PC-3 (cell line): ENCODE data around the gene FSTL4. TPM values are rescaled to one million over a fixed set of nuclear protein-coding genes. Genes with fewer than 3 reads are reported as not detected.

ENCODE experiments used
- ATAC-seq: fragments of 200-7000 bp; cut with Tn5 transposase; 2 replicates; pipeline ENCODE4 v1.9.1; 2020; ENCODE audit warnings: mild to moderate bottlenecking, moderate library complexity
- BruUV-seq: library from RNA; stranded (reverse); fragments of 400-500 nt; replicated peaks from 2 replicates; lab custom pipeline; 2021; lab: Mats Ljungman, UMichigan
- CTCF ChIA-PET: fragments of 300-600 bp; sonication (Branson Sonifier 250); formaldehyde crosslinking; loops from one replicate; lab custom pipeline; 2022; ENCODE audit warnings: antibody characterized with exemption; lab: Charles Lee
- POLR2A ChIA-PET: fragments of 300-600 bp; sonication (Branson Sonifier 250); formaldehyde crosslinking; loops from one replicate; lab custom pipeline; 2022; ENCODE audit warnings: antibody characterized with exemption; ENCODE audit not compliant: unreplicated experiment; lab: Charles Lee
- DNase-seq: peaks from one replicate; pipeline ENCODE4 v3.0.0-alpha.2; 2015
- H2AFZ ChIP-seq: fragments of 300-600 bp; sonication (generic); 2 replicates; pipeline ENCODE4 v1.6.0; 2016; ENCODE audit warnings: antibody characterized with exemption, low read length
- H3F3A ChIP-seq: fragments of 300-600 bp; sonication (generic); one replicate; pipeline ENCODE4 v1.6.0; 2017; ENCODE audit warnings: antibody characterized with exemption, low read length, control low read depth, mild to moderate bottlenecking; ENCODE audit not compliant: unreplicated experiment
- H3K27ac ChIP-seq: fragments of 300-600 bp; sonication (generic); 2 replicates; pipeline ENCODE4 v1.5.1; 2016; ENCODE audit warnings: mild to moderate bottlenecking, low read length
- H3K27me3 ChIP-seq: fragments of 300-600 bp; sonication (generic); 2 replicates; pipeline ENCODE4 v1.6.1; 2016; ENCODE audit warnings: low read length, mixed read lengths
- H3K36me3 ChIP-seq: fragments of 300-600 bp; sonication (generic); 2 replicates; pipeline ENCODE4 v1.6.1; 2016; ENCODE audit warnings: low read depth, mixed run types, low read length, mixed read lengths
- H3K4me1 ChIP-seq: fragments of 300-600 bp; sonication (generic); 2 replicates; pipeline ENCODE4 v1.5.1; 2016; ENCODE audit warnings: low read length; ENCODE audit not compliant: insufficient read depth
- H3K4me2 ChIP-seq: fragments of 300-600 bp; sonication (generic); 2 replicates; pipeline ENCODE4 v1.6.0; 2016; ENCODE audit warnings: low read length
- H3K4me3 ChIP-seq: fragments of 300-600 bp; sonication (generic); 2 replicates; pipeline ENCODE4 v1.5.1; 2016; ENCODE audit warnings: mild to moderate bottlenecking, low read length, mixed read lengths
- H3K79me2 ChIP-seq: fragments of 300-600 bp; sonication (generic); 2 replicates; pipeline ENCODE4 v1.6.1; 2017; ENCODE audit warnings: low read length, mixed read lengths
- H3K9ac ChIP-seq: fragments of 300-600 bp; sonication (generic); 2 replicates; pipeline ENCODE4 v1.6.0; 2016; ENCODE audit warnings: mild to moderate bottlenecking, low read length
- H3K9me2 ChIP-seq: fragments of 300-600 bp; sonication (generic); replicated peaks from 2 replicates; pipeline ENCODE4 v1.6.1; 2016; ENCODE audit warnings: mixed run types, low read length, mixed read lengths
- H3K9me3 ChIP-seq: fragments of 300-600 bp; sonication (generic); 2 replicates; pipeline ENCODE4 v1.6.1; 2016; ENCODE audit warnings: low read length, mixed read lengths
- H4K20me1 ChIP-seq: fragments of 300-600 bp; sonication (generic); 2 replicates; pipeline ENCODE4 v1.6.1; 2016; ENCODE audit warnings: low read length, mixed read lengths
- EZH2 ChIP-seq: fragments of 300-600 bp; sonication (generic); IDR thresholded peaks from one replicate; pipeline ENCODE4 v1.6.1; 2017; ENCODE audit warnings: antibody characterized with exemption, mild to moderate bottlenecking, low read length; ENCODE audit not compliant: unreplicated experiment
- EZH2phosphoT487 ChIP-seq: fragments of 300-600 bp; sonication (generic); IDR thresholded peaks from 2 replicates; pipeline ENCODE4 v1.6.1; 2018; ENCODE audit warnings: mild to moderate bottlenecking, antibody characterized with exemption, low read length, borderline replicate concordance
- intact Hi-C: fragments of 100-400 bp; cut with micrococcal nuclease; formaldehyde crosslinking; loops from 2 replicates; pipeline ENCODE4 v1.9.0; 2023
- total RNA-seq: library from RNA; depleted of rRNA; stranded (reverse); fragments of >200 nt; gene quantifications from 2 replicates; pipeline ENCODE4 v1.2.3, GENCODE V29; 2014
- TF ChIP-seq, protein P1 (sequence below): fragments of 300-600 bp; sonication (generic); conservative IDR thresholded peaks from 2 replicates; pipeline ENCODE4 v1.5.1; 2017; ENCODE audit warnings: antibody characterized with exemption, low read depth, mild to moderate bottlenecking, low read length

Gene FSTL4
- total RNA-seq, 1 experiment from 2014 or later, result 4.2 TPM

DNA sequence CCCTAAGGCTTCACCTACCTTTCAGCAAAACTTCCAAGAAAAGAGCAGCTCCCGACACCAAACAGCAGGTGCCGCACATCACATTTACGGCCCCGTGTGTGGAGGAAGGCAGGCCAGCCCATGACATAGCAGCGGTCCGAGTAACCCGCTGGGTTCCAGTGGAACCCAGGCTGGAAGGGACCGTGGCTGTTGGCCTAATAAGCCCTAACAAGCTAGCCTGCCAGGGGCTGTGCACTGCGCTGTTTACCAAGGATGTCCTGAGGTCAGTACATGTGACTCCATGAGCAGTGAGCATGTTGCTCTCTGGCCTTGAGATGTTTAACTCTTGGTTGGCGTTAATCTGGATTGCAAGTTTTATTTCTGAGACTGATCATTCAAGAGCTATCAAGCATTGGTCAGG is 131.5 kb downstream of the FSTL4 start:
- H3K27ac ChIP-seq, result no peak overlapping the region
- no TSS peak for BruUV-seq
- no peaks in the 10 kb centered on the region for H3K9me2 ChIP-seq
- ChIA-PET POLR2A (no interaction called here), CTCF (no interaction called here)
- TF ChIP-seq, protein P1, sequence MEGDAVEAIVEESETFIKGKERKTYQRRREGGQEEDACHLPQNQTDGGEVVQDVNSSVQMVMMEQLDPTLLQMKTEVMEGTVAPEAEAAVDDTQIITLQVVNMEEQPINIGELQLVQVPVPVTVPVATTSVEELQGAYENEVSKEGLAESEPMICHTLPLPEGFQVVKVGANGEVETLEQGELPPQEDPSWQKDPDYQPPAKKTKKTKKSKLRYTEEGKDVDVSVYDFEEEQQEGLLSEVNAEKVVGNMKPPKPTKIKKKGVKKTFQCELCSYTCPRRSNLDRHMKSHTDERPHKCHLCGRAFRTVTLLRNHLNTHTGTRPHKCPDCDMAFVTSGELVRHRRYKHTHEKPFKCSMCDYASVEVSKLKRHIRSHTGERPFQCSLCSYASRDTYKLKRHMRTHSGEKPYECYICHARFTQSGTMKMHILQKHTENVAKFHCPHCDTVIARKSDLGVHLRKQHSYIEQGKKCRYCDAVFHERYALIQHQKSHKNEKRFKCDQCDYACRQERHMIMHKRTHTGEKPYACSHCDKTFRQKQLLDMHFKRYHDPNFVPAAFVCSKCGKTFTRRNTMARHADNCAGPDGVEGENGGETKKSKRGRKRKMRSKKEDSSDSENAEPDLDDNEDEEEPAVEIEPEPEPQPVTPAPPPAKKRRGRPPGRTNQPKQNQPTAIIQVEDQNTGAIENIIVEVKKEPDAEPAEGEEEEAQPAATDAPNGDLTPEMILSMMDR, result no peak
- TF ChIP-seq EZH2phosphoT487 (no peak), EZH2 (no peak)
- H3K79me2 ChIP-seq, result no peaks in the 10 kb centered on the region
- DNase-seq, result no peak
- H3K4me1 ChIP-seq, result no peaks in the 10 kb centered on the region
- no peak for ATAC-seq
- no peaks in the 10 kb centered on the region for H3K27me3 ChIP-seq
- no peak overlapping the region for H3K4me2 ChIP-seq
- no peaks in the 10 kb centered on the region for H3K9me3 ChIP-seq
- no peaks in the 10 kb centered on the region for H3F3A ChIP-seq
- no peaks in the 10 kb centered on the region for H3K36me3 ChIP-seq
- no peak overlapping the region for H3K9ac ChIP-seq
- no peaks in the 10 kb centered on the region for H4K20me1 ChIP-seq
- no peak overlapping the region for H3K4me3 ChIP-seq
- no peak overlapping the region for H2AFZ ChIP-seq
- intact Hi-C loops, result no loop called here

DNA sequence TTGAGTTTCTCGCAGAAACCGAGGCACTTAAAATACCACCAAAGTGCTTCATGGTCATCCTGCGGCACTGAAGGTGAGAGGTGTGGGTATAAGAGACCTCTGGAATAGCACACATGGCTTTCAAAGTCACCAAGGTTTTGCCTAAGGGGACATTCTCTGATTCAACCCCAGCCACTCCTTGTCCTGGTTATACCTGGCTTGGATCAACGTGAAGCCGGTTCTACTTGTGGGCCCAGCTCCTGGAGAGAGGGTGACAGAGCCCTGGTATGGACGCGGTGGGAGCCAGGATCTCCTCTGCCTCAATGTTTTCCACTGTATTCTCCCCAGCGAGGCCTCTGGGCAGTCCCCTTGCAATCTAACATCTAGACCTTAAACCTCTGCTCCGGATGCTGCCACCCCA is 132.0 kb downstream of the FSTL4 start:
- ChIA-PET CTCF (no interaction called here), POLR2A (no interaction called here)
- DNase-seq, result no peak
- H3K4me1 ChIP-seq, result no peaks in the 10 kb centered on the region
- H3K36me3 ChIP-seq, result no peaks in the 10 kb centered on the region
- no peak for ATAC-seq
- H3K4me3 ChIP-seq, result no peak overlapping the region
- no peaks in the 10 kb centered on the region for H3K79me2 ChIP-seq
- no peak overlapping the region for H3K9ac ChIP-seq
- no peak for TF ChIP-seq EZH2phosphoT487
- no peak for TF ChIP-seq EZH2
- TF ChIP-seq, protein P1, result no peak
- no TSS peak for BruUV-seq
- no peaks in the 10 kb centered on the region for H3K27me3 ChIP-seq
- intact Hi-C loops, result no loop called here
- no peaks in the 10 kb centered on the region for H4K20me1 ChIP-seq
- no peaks in the 10 kb centered on the region for H3F3A ChIP-seq
- H3K9me3 ChIP-seq, result no peaks in the 10 kb centered on the region
- H3K27ac ChIP-seq, result no peak overlapping the region
- H2AFZ ChIP-seq, result no peak overlapping the region
- no peaks in the 10 kb centered on the region for H3K9me2 ChIP-seq
- no peak overlapping the region for H3K4me2 ChIP-seq

DNA sequence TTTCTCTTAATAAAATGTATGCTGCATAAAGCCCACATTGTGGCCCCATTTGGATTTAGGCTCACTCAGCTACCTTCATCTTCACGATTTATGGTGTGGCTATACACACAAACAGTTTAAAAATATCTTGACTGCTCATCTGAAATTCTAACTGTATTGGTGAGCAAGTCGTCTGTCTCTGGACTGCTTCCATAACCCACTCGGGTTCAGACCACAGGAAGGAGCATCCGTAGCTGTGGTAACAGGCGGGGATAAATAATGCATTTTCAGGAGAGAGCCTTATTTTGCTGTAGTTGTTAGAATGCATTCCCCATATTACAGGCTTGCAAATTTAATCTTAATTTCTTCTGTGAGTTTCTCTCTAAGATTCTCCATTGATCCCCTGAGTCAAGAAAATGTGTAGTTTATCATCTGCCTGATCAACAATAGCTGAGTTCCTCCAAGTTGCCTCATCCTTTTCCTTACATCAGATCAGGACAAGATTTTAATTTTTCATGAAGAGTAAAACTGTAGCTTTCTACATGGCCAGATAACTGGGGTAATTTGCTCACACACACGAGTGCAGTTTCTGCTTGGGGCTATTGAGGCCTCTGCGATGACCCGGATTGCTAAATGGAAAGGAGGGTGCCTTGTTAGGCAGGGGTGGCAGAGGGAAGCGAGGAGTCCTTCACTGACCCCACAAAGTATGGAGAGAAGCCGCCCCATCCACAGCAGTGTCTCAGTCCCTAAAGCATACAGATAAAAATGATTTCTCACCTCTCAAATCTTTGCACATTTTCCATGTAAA is 133.9 kb downstream of the FSTL4 start:
- TF ChIP-seq EZH2, result no peak
- TF ChIP-seq, protein P1, result no peak
- no peak for TF ChIP-seq EZH2phosphoT487
- Histone ChIP-seq H4K20me1 (no peaks in the 10 kb centered on the region), H3K9ac (no peak overlapping the region), H3K9me2 (no peaks in the 10 kb centered on the region), H3K4me2 (no peak overlapping the region), H3K79me2 (no peaks in the 10 kb centered on the region), H3K4me3 (no peak overlapping the region), H3K27ac (no peak overlapping the region), H3K4me1 (no peaks in the 10 kb centered on the region), H3F3A (no peaks in the 10 kb centered on the region), H3K27me3 (no peaks in the 10 kb centered on the region), H3K9me3 (no peaks in the 10 kb centered on the region), H3K36me3 (no peaks in the 10 kb centered on the region), H2AFZ (no peak overlapping the region)
- DNase-seq (no peak), ATAC-seq (no peak)
- intact Hi-C loops, result no loop called here
- no TSS peak for BruUV-seq
- CTCF ChIA-PET, result no interaction called here
- POLR2A ChIA-PET, result no interaction called here
